HepG2 (cell line): ENCODE results near the gene FAM90A1. TPM values are rescaled to one million over a fixed set of nuclear protein-coding genes. Genes with fewer than 3 reads are reported as not detected.
A peak's percentile ranks its signal among the peaks of the same experiment; 100 is the strongest.
"Not testable (repeated sequence)": the region's sequence is repeated elsewhere in the genome, so short reads cannot be mapped to it uniquely, and the experiment has no call there.

Source experiments
- ATAC-seq: fragments of 200-7000 bp; cut with Tn5 transposase; 3 replicates; pipeline ENCODE4 v1.9.1; 2020; ENCODE audit warnings: mild to moderate bottlenecking, moderate library complexity
- BruUV-seq: library from RNA; stranded (reverse); fragments of 400-500 nt; replicated peaks from 2 replicates; lab custom pipeline; 2021; lab: Mats Ljungman, UMichigan
- CTCF ChIA-PET: fragments of 300-600 bp; formaldehyde crosslinking; extraction: SDS; loops from one replicate; lab custom pipeline; 2021; ENCODE audit warnings: low total read pairs, inconsistent platforms, low intra/inter-chr PET ratio; lab: Yijun Ruan, JAX
- POLR2A ChIA-PET: fragments of 350-600 bp; sonication (Branson Sonifier 250); formaldehyde crosslinking; loops from one replicate; lab custom pipeline; 2020; ENCODE audit warnings: antibody characterized with exemption, inconsistent platforms; lab: Yijun Ruan, JAX
- DNase-seq: peaks from one replicate; pipeline ENCODE4 v3.0.0-alpha.2; 2015; ENCODE audit warnings: low spot score
- FAIRE-seq: peaks from 3 replicates; lab custom pipeline; 2011; peaks lifted over from hg19 to GRCh38; lab: Jason Lieb, UNC
- H2AFZ ChIP-seq: one replicate; pipeline ENCODE4 v1.6.1; 2011; ENCODE audit warnings: low read length, inconsistent platforms
- H3K27ac ChIP-seq: fragments of 300-600 bp; 3 replicates; pipeline ENCODE4 v1.8.0; 2011; ENCODE audit warnings: mixed run types, mild to moderate bottlenecking, mixed read lengths, low read length, inconsistent platforms; ENCODE audit not compliant: insufficient read depth; ENCODE audit errors: extremely low read length
- H3K27me3 ChIP-seq, 2 experiments: fragments of 200-600 bp in 1 of 2; 2 replicates in 1 of 2; 3 replicates in 1 of 2; pipeline versions ENCODE4 v1.6.0 to v1.8.0; 2011; ENCODE audit warnings: low read length in 2 of 2, mild to moderate bottlenecking in 2 of 2, moderate library complexity in 2 of 2, inconsistent platforms in 1 of 2; ENCODE audit not compliant: insufficient read depth in 2 of 2, control insufficient read depth in 1 of 2
- H3K36me3 ChIP-seq, 2 experiments: fragments of 200-600 bp in 1 of 2; replicated peaks in 1 of 2; 2 replicates in 1 of 2; 3 replicates in 1 of 2; pipeline versions ENCODE4 v1.5.1 to v1.8.0; 2011; ENCODE audit warnings: low read length in 2 of 2, inconsistent platforms in 1 of 2; ENCODE audit not compliant: insufficient read depth in 2 of 2, control insufficient read depth in 1 of 2
- H3K4me1 ChIP-seq: 2 replicates; pipeline ENCODE4 v1.5.1; 2012; ENCODE audit warnings: low read length, inconsistent platforms; ENCODE audit not compliant: insufficient read depth
- H3K4me2 ChIP-seq: 2 replicates; pipeline ENCODE4 v1.6.0; 2011; ENCODE audit warnings: low read depth, low read length, inconsistent platforms
- H3K4me3 ChIP-seq, 3 experiments: fragments of 200-600 bp in 1 of 3; sonication (generic), shearing (Covaris generic) in 1 of 3; replicated peaks in 1 of 3; 2 replicates each; pipeline ENCODE4 v1.5.1; 2011 to 2016; ENCODE audit warnings: low read length in 3 of 3, inconsistent platforms in 2 of 3, low read depth in 2 of 3, mild to moderate bottlenecking in 2 of 3, control low read depth in 1 of 3, mixed read lengths in 1 of 3; ENCODE audit not compliant: insufficient read depth in 1 of 3
- H3K79me2 ChIP-seq: one replicate; pipeline ENCODE4 v1.6.1; 2011; ENCODE audit warnings: low read length, inconsistent platforms; ENCODE audit not compliant: insufficient read depth
- H3K9ac ChIP-seq: 2 replicates; pipeline ENCODE4 v1.6.0; 2011; ENCODE audit warnings: mild to moderate bottlenecking, low read depth, low read length, inconsistent platforms; ENCODE audit not compliant: insufficient read depth
- H3K9me3 ChIP-seq: 2 replicates; pipeline ENCODE4 v1.5.1; 2012; ENCODE audit warnings: mild to moderate bottlenecking, low read length
- H4K20me1 ChIP-seq: 2 replicates; pipeline ENCODE4 v1.6.0; 2011; ENCODE audit warnings: inconsistent platforms, mild to moderate bottlenecking, low read length, moderate library complexity; ENCODE audit not compliant: insufficient read depth
- AGO1 ChIP-seq: fragments of 200-400 bp; formaldehyde crosslinking; IDR thresholded peaks from 2 replicates; pipeline ENCODE4 v1.6.1; 2017; ENCODE audit warnings: mild to moderate bottlenecking, low read depth, low read length, moderate library complexity; ENCODE audit not compliant: poor library complexity, severe bottlenecking
- GABPB1 ChIP-seq: IDR thresholded peaks from 2 replicates; pipeline ENCODE4 v1.6.1; 2016; ENCODE audit warnings: mild to moderate bottlenecking, missing genetic modification reagents, moderate library complexity, missing compliant biosample characterization
- HNRNPLL ChIP-seq: fragments of 200-400 bp; formaldehyde crosslinking; IDR thresholded peaks from 2 replicates; pipeline ENCODE4 v1.6.1; 2017; ENCODE audit warnings: mild to moderate bottlenecking, low read depth, low read length; ENCODE audit not compliant: poor library complexity, severe bottlenecking
- HOXA3 ChIP-seq: sonication (generic); formaldehyde crosslinking; IDR thresholded peaks from 2 replicates; pipeline ENCODE4 v1.5.0; 2020; ENCODE audit warnings: missing genetic modification reagents
- KDM2A ChIP-seq: sonication (generic); formaldehyde crosslinking; IDR thresholded peaks from 2 replicates; pipeline ENCODE4 v1.4.0; 2020; ENCODE audit warnings: low read depth, missing genetic modification reagents, borderline replicate concordance
- KLF12 ChIP-seq: sonication (generic); formaldehyde crosslinking; IDR thresholded peaks from 2 replicates; pipeline ENCODE4 v1.4.0; 2020; ENCODE audit warnings: missing genetic modification reagents, borderline replicate concordance
- LCORL ChIP-seq, 2 experiments: fragments of 450-650 bp in 1 of 2; sonication (generic) in 1 of 2; formaldehyde crosslinking in 1 of 2; IDR thresholded peaks; 2 replicates each; pipeline versions ENCODE4 v1.5.0 to v1.6.1; 2017 to 2020; ENCODE audit warnings: antibody characterized with exemption in 1 of 2, missing genetic modification reagents in 1 of 2
- MED13 ChIP-seq: sonication (generic); formaldehyde crosslinking; IDR thresholded peaks from 2 replicates; pipeline ENCODE4 v1.5.0; 2020; ENCODE audit warnings: missing genetic modification reagents
- PHF8 ChIP-seq: sonication (generic); formaldehyde crosslinking; IDR thresholded peaks from 2 replicates; pipeline ENCODE4 v1.5.0; 2020; ENCODE audit warnings: missing genetic modification reagents
- POLR2A ChIP-seq, 2 experiments: IDR thresholded peaks; 2 replicates each; pipeline ENCODE4 v1.6.1; 2011; ENCODE audit warnings: low read depth in 2 of 2, low read length in 2 of 2, mild to moderate bottlenecking in 1 of 2, moderate library complexity in 1 of 2; ENCODE audit not compliant: insufficient read depth in 1 of 2
- POLR2AphosphoS5 ChIP-seq: IDR thresholded peaks from 2 replicates; pipeline ENCODE4 v1.6.1; 2012; ENCODE audit warnings: low read depth, low read length
- POLR2G ChIP-seq: fragments of 200-400 bp; formaldehyde crosslinking; IDR thresholded peaks from 2 replicates; pipeline ENCODE4 v1.6.1; 2018; ENCODE audit warnings: mild to moderate bottlenecking, low read depth, low read length, moderate library complexity
- RBFOX2 ChIP-seq: fragments of 200-400 bp; formaldehyde crosslinking; IDR thresholded peaks from 2 replicates; pipeline ENCODE4 v1.6.1; 2017; ENCODE audit warnings: low read depth, mild to moderate bottlenecking, low read length
- SALL1 ChIP-seq: sonication (generic); formaldehyde crosslinking; IDR thresholded peaks from 2 replicates; pipeline ENCODE4 v1.8.0; 2022; ENCODE audit warnings: mild to moderate bottlenecking, missing genetic modification reagents
- SP4 ChIP-seq: sonication (generic); formaldehyde crosslinking; IDR thresholded peaks from 2 replicates; pipeline ENCODE4 v1.8.1; 2023; ENCODE audit warnings: mild to moderate bottlenecking, missing genetic modification reagents
- SP5 ChIP-seq: IDR thresholded peaks from 2 replicates; pipeline ENCODE4 v1.6.1; 2016; ENCODE audit warnings: low read depth, borderline replicate concordance
- THAP11 ChIP-seq: IDR thresholded peaks from 2 replicates; pipeline ENCODE4 v1.6.1; 2016; ENCODE audit warnings: missing biosample characterization, missing genetic modification reagents
- YEATS4 ChIP-seq: sonication (generic); formaldehyde crosslinking; IDR thresholded peaks from 2 replicates; pipeline ENCODE4 v1.4.0; 2020; ENCODE audit warnings: missing genetic modification reagents, borderline replicate concordance
- ZFY ChIP-seq: sonication (generic); formaldehyde crosslinking; IDR thresholded peaks from 2 replicates; pipeline ENCODE4 v1.4.0; 2020; ENCODE audit warnings: missing genetic modification reagents
- whole genome bisulfite sequencing: methylation state at CpG from one replicate; pipeline ENCODE4 v1.1.6; 2017; ENCODE audit warnings: low lambda C conversion rate; 5-methylcytosine and 5-hydroxymethylcytosine counted together
- in situ Hi-C: cut with HindIII; loops from 2 replicates; pipeline ENCODE4 v1.10.0; 2017; ENCODE audit warnings: low pct_unique_long_range_greater_than_20kb; ENCODE audit not compliant: extremely low pct_ligation_motif_present
- intact Hi-C: fragments of 100-400 bp; cut with micrococcal nuclease; formaldehyde crosslinking; loops from one replicate; pipeline ENCODE4 v1.10.0; 2022; ENCODE audit not compliant: unreplicated experiment
- polyA plus RNA-seq, 8 experiments: library from polyadenylated mRNA; depleted of rRNA in 3 of 8; stranded (reverse) in 7 of 8; unstranded in 1 of 8; fragments of >200 nt; fragmentation: Illumina TruSeq in 4 of 8; extraction: Trizol in 4 of 8; gene quantifications; 2 replicates each; pipeline versions ENCODE4 v1.2.1 to v1.2.3, GENCODE V29; 2011 to 2016; ENCODE audit warnings: low read depth in 4 of 8, missing spikeins in 1 of 8, mixed read lengths in 1 of 8; ENCODE audit not compliant: insufficient read depth in 1 of 8
- total RNA-seq, 5 experiments: library from RNA; depleted of rRNA; stranded (reverse); fragments of >200 nt; fragmentation: Illumina TruSeq; extraction: Trizol; gene quantifications; 2 replicates each; pipeline ENCODE4 v1.2.3, GENCODE V29; 2016; ENCODE audit warnings: low read depth in 1 of 5
- TF ChIP-seq, protein P1 (sequence below): sonication (generic); formaldehyde crosslinking; IDR thresholded peaks from 2 replicates; pipeline ENCODE4 v1.8.1; 2023; ENCODE audit warnings: mild to moderate bottlenecking, inconsistent platforms, moderate library complexity, missing genetic modification reagents, borderline replicate concordance
- TF ChIP-seq, protein P2 (sequence below): sonication (generic); formaldehyde crosslinking; conservative IDR thresholded peaks from 2 replicates; pipeline ENCODE4 v1.4.0; 2020; ENCODE audit warnings: mild to moderate bottlenecking, missing genetic modification reagents, moderate library complexity

Gene FAM90A1
- total and polyA plus RNA-seq, 2 of the 13 experiments (the other 11 are each of a cell fraction or from before 2014, with no cell fraction given) = not detected

DNA sequence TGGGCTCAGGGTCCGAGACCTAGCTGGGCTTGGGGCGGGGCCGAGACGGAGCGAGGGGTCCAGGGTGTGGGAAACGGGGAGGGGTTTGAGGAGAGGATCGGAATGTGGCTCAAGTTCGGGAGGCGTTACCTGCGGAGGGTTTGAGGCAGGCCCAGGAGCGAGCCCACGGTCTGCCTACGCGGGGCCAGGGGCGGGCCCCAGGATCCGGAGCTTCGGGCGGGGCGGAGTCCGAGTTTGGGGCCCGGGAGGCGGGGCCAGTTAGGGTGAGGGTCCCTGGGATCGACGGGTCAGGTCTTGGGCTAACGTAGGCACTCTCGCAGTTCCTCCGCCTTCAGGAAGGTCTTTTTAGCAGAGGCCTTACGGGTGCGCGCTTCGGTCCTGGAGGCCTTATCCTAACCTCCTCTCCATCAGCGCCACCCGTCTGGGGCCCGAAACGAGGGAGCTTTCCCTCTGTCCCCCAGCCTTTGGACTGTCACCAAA lies 16.3 kb upstream of the FAM90A1 start:
- CTCF ChIA-PET; TF ChIP-seq LCORL (IDR thresholded peaks at IDR 0.05): not testable (repeated sequence)
- H3K4me2 ChIP-seq = peak overlapping the region; percentile 79
- in situ Hi-C loops = loop anchor here (25.0 kb wide), 1 partner anchor 131 kb away; the partner anchor contains the start of gene CLEC4A
- TF ChIP-seq MED13 (0 out of 2 replicates have a peak, but pooled peaks have one; percentile 16), SP5 (CRISPR knock-in tag) (peak; percentile 1; the same call in 1 of the 2 replicates), POLR2G (peak; percentile 33; the same call in 1 of the 2 replicates), KLF12 (CRISPR knock-in tag) (0 out of 2 replicates have a peak, but pooled peaks have one; percentile 64), PHF8 (CRISPR knock-in tag) (peak; percentile 34; the same call in 1 of the 2 replicates), HOXA3 (CRISPR knock-in tag) (0 out of 2 replicates have a peak, but pooled peaks have one; percentile 12), YEATS4 (CRISPR knock-in tag) (peak; percentile 63), POLR2AphosphoS5 (peak; percentile 33; the same call in 1 of the 2 replicates), GABPB1 (CRISPR knock-in tag) (peak; percentile 17; the same call in 1 of the 2 replicates), POLR2A (IDR thresholded peaks at IDR 0.05; ENCODE audit: insufficient read depth in 1 of 2, low read depth in 2 of 2, low read length in 2 of 2) (peak; percentile 17 to 60; a peak in 1 of 4 replicates), AGO1 (peak; percentile 34), SP4 (CRISPR knock-in tag) (peak; percentile 13; the same call in 1 of the 2 replicates), KDM2A (CRISPR knock-in tag) (peak; percentile 29; the same call in 1 of the 2 replicates), ZFY (CRISPR knock-in tag) (peak; percentile 62), RBFOX2 (peak; percentile 57), SALL1 (CRISPR knock-in tag) (0 out of 2 replicates have a peak, but pooled peaks have one; percentile 26), HNRNPLL (peak; percentile 30), LCORL (CRISPR knock-in tag; IDR thresholded peaks at IDR 0.05) (peak; percentile 59; the same call in 1 of the 2 replicates), THAP11 (CRISPR knock-in tag) (peak; percentile 0; the same call in 1 of the 2 replicates)
- TF ChIP-seq, protein P1, sequence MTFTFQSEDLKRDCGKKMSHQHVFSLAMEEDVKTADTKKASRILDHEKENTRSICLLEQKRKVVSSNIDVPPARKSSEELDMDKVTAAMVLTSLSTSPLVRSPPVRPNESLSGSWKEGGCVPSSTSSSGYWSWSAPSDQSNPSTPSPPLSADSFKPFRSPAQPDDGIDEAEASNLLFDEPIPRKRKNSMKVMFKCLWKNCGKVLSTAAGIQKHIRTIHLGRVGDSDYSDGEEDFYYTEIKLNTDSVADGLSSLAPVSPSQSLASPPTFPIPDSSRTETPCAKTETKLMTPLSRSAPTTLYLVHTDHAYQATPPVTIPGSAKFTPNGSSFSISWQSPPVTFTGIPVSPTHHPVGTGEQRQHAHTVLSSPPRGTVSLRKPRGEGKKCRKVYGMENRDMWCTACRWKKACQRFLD (CRISPR knock-in tag) = 0 out of 2 replicates have a peak, but pooled peaks have one; percentile 67
- TF ChIP-seq, protein P2, sequence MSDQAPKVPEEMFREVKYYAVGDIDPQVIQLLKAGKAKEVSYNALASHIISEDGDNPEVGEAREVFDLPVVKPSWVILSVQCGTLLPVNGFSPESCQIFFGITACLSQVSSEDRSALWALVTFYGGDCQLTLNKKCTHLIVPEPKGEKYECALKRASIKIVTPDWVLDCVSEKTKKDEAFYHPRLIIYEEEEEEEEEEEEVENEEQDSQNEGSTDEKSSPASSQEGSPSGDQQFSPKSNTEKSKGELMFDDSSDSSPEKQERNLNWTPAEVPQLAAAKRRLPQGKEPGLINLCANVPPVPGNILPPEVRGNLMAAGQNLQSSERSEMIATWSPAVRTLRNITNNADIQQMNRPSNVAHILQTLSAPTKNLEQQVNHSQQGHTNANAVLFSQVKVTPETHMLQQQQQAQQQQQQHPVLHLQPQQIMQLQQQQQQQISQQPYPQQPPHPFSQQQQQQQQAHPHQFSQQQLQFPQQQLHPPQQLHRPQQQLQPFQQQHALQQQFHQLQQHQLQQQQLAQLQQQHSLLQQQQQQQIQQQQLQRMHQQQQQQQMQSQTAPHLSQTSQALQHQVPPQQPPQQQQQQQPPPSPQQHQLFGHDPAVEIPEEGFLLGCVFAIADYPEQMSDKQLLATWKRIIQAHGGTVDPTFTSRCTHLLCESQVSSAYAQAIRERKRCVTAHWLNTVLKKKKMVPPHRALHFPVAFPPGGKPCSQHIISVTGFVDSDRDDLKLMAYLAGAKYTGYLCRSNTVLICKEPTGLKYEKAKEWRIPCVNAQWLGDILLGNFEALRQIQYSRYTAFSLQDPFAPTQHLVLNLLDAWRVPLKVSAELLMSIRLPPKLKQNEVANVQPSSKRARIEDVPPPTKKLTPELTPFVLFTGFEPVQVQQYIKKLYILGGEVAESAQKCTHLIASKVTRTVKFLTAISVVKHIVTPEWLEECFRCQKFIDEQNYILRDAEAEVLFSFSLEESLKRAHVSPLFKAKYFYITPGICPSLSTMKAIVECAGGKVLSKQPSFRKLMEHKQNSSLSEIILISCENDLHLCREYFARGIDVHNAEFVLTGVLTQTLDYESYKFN (CRISPR knock-in tag) = peak; percentile 44; the same call in 1 of the 2 replicates

More for the DNA sequence above, 16.3 kb upstream of the FAM90A1 start:
- ATAC-seq, POLR2A ChIA-PET, H3K79me2 ChIP-seq, H3K9me3 ChIP-seq, H3K4me1 ChIP-seq, H3K36me3 ChIP-seq, H3K27me3 ChIP-seq, DNase-seq, intact Hi-C loops, BruUV-seq, H4K20me1 ChIP-seq, FAIRE-seq: not testable (repeated sequence)
- WGBS = 4% methylated on average over 11 of the region's 35 CpGs
- Histone ChIP-seq H3K27ac (peak overlapping the region; percentile 66), H3K9ac (peak overlapping the region; percentile 58), H2AFZ (peak overlapping the region; percentile 42), H3K4me3 (peak overlapping the region; percentile 58 to 73 (median 71))
